HepG2 (cell line): Measurements from ENCODE around the gene WDR47.
"Not testable (repeated sequence)": the region's sequence is repeated elsewhere in the genome, so short reads cannot be mapped to it uniquely, and the experiment has no call there.

Experiments
- CBFB ChIP-seq: sonication (generic); formaldehyde crosslinking; IDR thresholded peaks from 2 replicates; pipeline ENCODE4 v1.4.0; 2020; ENCODE audit warnings: missing genetic modification reagents
- CHD2 ChIP-seq: IDR thresholded peaks from 2 replicates; pipeline ENCODE4 v1.6.1; 2011; ENCODE audit warnings: low read depth, low read length, improper control_type of control experiment
- FOSL2 ChIP-seq: sonication (generic); formaldehyde crosslinking; IDR thresholded peaks from 2 replicates; pipeline ENCODE4 v1.4.0; 2020; ENCODE audit warnings: missing genetic modification reagents
- POLR2A ChIP-seq, 2 experiments: IDR thresholded peaks; 2 replicates each; pipeline ENCODE4 v1.6.1; 2011; ENCODE audit warnings: low read depth in 2 of 2, low read length in 2 of 2, mild to moderate bottlenecking in 1 of 2, moderate library complexity in 1 of 2; ENCODE audit not compliant: insufficient read depth in 1 of 2
- REST ChIP-seq, 2 experiments: IDR thresholded peaks; 2 replicates each; pipeline ENCODE4 v1.6.1; 2011 to 2012; ENCODE audit warnings: low read length in 2 of 2, borderline replicate concordance in 1 of 2, low read depth in 1 of 2, mild to moderate bottlenecking in 1 of 2, moderate library complexity in 1 of 2
- TAF1 ChIP-seq: sonication (generic); formaldehyde crosslinking; IDR thresholded peaks from 2 replicates; pipeline ENCODE4 v1.4.0; 2020; ENCODE audit warnings: missing genetic modification reagents
- ZFP62 ChIP-seq: sonication (generic); formaldehyde crosslinking; IDR thresholded peaks from 2 replicates; pipeline ENCODE4 v1.4.0; 2020; ENCODE audit warnings: missing genetic modification reagents
- ZNF362 ChIP-seq: sonication (generic); formaldehyde crosslinking; IDR thresholded peaks from 2 replicates; pipeline ENCODE4 v1.4.0; 2020; ENCODE audit warnings: missing genetic modification reagents, mild to moderate bottlenecking, borderline replicate concordance

DNA sequence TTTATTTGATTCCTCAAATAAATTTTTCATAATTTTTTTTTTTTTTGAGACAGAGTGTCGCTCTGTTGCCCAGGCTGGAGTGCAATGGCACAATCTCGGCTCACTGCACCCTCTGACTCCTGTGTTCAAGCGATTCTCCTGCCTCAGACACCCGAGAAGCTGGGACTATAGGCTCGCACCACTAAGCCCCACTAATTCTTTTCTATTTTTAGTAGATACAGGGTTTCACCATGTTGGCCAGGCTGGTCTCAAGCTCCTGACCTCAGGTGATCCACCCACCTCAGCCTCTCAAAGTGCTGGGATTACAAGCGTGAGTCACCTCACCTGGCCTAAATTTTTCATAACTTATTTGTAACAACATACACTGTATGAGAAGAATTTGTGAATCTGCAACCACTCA is 24.2 kb downstream of the WDR47 start:
- not testable (repeated sequence) for TF ChIP-seq CHD2; TAF1 (CRISPR knock-in tag); ZFP62 (CRISPR knock-in tag); REST (IDR thresholded peaks at IDR 0.05; ENCODE audit: borderline replicate concordance in 1 of 2, low read depth in 1 of 2, low read length in 2 of 2); ZNF362; POLR2A (IDR thresholded peaks at IDR 0.05; ENCODE audit: insufficient read depth in 1 of 2, low read depth in 2 of 2, low read length in 2 of 2); FOSL2 (CRISPR knock-in tag); CBFB (CRISPR knock-in tag)
